GM19099 (cell line): Measurements from ENCODE around the gene CELF1.

ENCODE experiments used
- POLR2A ChIP-seq: IDR thresholded peaks from 3 replicates; pipeline ENCODE4 v1.6.1; 2011; ENCODE audit warnings: low read depth; ENCODE audit not compliant: insufficient read length; ENCODE audit errors: extremely low read depth

Gene CELF1

GRCh38 chr11:47524291-47524874, 28.5 kb downstream of the CELF1 start:
- TF ChIP-seq POLR2A: no peak

DNA sequence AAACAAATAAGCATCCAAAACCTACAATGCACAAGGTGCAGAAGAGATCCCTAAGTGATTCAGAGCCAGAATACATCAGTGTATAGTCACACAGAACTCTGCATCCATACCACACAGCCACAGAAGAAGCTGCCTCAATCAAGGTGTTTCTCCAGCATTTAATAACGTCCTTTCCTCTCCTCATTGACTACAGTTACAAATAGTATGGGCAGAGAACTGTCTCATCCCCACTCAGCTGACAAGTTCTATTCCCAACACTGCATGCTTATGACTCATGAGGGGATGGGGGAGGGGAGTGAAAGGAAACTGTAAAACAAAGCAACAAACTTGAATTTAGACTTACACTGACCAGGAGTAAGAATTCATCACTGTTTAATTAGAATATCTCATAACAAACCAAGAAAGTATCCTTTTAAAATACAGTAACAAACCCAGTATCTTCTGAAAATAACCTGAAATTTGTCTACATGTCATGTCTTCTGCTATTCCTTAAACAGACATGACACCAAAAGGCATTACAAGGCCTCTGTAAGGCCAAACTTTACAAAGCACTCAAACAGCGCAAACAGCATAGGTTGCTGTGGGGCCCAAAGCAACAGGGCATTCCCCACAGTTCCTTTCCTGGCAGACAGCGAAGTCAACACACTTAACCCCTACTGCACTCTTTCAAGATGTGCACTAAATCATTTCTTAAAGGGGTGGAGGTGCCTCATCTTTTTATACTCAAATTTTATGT, 29.3 kb downstream of the CELF1 start:
- no peak for TF ChIP-seq POLR2A

GRCh38 chr11:47518212-47518964, 34.5 kb downstream of the CELF1 start:
- no peak for TF ChIP-seq POLR2A

DNA sequence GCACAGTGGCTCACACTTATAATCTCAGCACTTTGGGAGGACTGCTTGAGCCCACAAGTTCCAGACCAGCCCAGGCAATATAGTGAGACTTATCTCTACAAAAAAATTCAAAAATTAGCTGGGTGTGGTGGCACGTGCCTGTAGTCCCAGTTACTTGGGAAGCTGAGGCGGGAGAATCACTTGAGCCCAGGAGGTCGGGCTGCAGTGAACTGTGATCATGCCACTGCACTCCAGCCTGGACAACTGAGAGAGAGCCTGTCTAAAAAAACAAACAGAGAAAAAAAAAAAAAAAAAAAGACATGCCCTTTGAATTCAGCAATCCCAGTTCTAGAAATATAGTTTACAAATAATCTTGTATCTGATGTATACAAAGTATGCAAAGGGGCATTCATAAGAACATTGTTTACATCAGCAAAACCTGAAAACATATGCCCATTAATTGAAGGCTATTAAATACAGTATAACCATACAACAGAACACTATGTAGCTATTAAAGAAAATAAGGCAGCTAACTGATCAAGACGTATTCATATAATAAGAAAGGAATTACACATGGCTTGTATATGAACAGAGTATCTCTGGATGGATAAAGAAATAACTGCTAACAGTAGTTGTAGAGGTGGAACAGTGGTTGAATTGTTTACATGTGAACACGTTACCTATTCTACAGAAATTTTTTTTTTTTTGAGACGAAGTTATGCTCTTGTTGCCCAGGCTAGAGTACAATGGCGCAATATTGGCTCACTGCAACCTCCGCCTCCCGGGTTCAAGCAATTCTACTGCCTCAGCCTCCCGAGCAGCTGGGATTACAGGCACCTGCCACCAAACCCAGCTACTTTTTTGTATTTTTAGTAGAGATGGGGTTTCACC, 35.7 kb downstream of the CELF1 start:
- TF ChIP-seq POLR2A: no peak

DNA sequence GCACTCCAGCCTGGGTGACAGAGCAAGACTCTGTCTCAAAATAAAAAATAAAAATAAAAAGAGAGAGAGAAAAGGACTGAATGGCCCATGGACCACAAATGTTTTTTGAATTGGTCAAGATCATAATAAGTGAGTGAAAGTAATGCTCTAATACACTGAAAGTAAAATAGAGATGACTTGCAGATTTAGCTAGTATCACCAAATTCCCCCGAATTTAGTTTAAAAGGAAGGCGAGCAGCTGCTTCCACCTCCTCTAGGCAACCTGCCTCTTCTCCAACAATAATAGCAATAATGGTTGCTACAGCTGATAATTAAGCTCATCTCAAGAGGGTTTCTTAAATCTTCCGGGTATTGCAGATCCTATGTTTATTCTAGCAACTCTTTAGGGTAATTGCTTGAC, 36.8 kb downstream of the CELF1 start:
- TF ChIP-seq POLR2A: no peak

GRCh38 chr11:47514825-47515647, 37.9 kb downstream of the CELF1 start:
- TF ChIP-seq POLR2A: no peak

GRCh38 chr11:47512701-47513100, 40.2 kb downstream of the CELF1 start:
- no peak for TF ChIP-seq POLR2A

DNA sequence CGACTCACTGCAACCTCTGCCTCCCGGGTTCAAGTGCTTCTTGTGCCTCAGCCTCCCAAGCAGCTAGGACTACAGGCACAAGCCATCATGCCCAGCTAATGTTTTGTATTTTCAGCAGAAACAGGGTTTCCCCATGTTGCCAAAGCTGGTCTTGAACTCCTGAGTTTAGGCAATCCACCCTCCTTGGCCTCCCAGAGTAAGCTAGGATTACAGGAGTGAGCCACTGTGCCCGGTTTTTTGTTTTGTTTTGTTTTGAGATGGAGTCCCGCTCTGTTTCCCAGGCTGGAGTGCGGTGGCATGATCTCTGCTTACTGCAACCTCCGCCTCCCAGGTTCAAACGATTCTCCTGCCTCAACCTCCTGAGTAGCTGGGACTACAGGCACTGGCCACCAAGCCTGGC, 41.0 kb downstream of the CELF1 start:
- no peak for TF ChIP-seq POLR2A

- no peak for TF ChIP-seq POLR2A
Measured at GRCh38 chr11:47510209-47510608, 42.7 kb downstream of the CELF1 start.

DNA sequence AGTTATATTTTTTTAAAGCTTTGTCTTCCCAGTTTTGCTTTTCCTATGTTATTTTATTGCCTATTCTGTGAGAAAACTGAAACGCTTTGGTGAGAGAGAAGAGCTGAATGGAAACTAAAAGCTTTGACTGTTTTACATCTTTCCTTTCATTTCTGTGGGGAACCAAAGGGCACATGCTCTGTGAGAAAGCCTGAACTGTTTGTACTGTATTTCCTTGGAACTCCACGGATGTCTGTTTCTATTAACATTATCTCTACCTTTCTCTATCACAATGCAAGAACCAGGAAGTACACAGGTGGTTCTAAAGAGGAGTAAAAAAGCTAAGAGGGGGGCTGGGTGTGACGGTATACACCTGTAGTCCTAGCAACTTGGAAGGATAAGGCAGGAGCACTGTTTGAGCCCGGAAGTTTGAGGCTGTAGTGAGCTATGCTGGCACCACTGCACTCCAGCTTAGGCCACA, 43.8 kb downstream of the CELF1 start:
- TF ChIP-seq POLR2A: no peak

GRCh38 chr11:47508240-47508957, 44.5 kb downstream of the CELF1 start:
- TF ChIP-seq POLR2A: no peak

GRCh38 chr11:47507563-47508239, 45.2 kb downstream of the CELF1 start:
- no peak for TF ChIP-seq POLR2A
